GM18873 (cell line): ENCODE results near the gene USF1.
"Not testable (repeated sequence)": the region's sequence is repeated elsewhere in the genome, so short reads cannot be mapped to it uniquely, and the experiment has no call there.

ENCODE experiments used
- ATAC-seq: cut with Tn5 transposase; IDR thresholded peaks from one replicate; pipeline ENCODE4 v1.9.1; 2021; ENCODE audit warnings: mild to moderate bottlenecking, moderate library complexity, moderate number of reproducible peaks; ENCODE audit not compliant: unreplicated experiment, low FRiP score

USF1 gene

DNA sequence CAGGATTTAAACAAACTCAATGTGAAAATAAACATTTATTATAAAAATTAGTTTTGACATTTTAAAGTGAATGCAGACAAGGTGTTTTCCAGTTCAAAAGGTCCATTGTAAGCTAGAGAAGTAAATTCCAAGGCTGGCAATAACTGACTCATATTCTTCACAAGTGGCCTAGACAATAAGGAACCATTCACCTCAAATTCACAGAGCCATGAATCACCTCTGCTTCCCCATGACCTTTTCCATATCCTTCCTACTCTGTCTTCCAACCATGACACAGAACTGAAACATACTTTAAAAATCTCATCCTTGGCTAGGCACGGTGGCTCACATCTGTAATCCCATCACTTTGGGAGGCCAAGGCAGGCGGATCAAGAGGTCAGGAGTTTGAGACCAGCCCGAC, 49.6 kb downstream of the USF1 start:
- ATAC-seq, result no peak

DNA sequence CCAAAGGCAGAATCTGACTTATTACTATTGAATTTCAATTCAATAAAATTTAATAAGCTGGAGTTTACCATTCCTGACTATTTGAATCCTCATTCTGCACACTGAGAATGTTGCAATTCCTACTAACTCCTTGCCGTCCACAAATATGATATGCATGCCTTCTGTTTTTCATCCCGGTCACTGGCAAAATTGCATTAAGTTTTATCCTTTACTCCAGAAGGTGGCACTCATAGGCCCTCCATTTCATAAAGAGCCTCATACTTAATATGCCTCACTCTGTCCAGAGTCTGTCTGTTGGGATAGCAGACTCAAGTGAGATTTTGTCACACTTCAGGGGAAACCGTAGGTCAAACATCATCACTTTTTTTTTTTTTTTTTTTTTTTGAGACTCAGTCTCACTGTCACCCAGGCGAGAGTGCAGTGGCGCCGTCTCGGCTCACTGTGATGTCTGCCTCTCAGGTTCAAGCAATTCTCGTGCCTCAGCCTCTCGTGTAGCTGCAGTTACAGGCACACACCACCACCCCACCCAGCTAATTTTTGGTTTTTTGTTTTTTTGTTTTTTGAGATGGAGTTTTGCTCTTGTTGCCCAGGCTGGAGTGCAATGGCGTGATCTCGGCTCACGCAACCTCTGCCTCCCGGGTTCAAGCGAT, 52.1 kb downstream of the USF1 start:
- no peak for ATAC-seq

DNA sequence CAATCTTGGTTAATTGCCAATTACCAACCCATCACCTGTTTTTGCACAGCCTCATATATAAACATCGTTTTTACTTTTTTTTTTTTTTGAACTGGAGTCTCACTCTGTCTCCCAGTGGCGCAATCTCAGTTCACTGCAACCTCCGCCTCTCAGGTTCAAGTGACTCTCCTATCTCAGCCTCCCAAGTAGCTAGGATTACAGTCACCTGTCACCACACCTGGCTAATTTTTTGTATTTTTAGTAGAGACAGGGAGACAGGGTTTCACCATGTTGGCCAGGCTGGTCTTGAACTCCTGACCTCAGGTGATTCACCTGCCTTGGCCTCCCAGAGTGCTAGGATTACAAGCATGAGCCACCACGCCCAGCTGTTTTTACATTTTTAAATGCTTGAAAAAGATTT, 53.7 kb downstream of the USF1 start:
- ATAC-seq, result not testable (repeated sequence)
